K562 (cell line): ENCODE results near the gene ATCAY. TPM values are rescaled to one million over a fixed set of nuclear protein-coding genes. Genes with fewer than 3 reads are reported as not detected.
A peak's percentile ranks its signal among the peaks of the same experiment; 100 is the strongest.

Source experiments
- CBFB ChIP-seq: sonication (generic); formaldehyde crosslinking; IDR thresholded peaks from 2 replicates; pipeline ENCODE4 v1.4.0; 2020; ENCODE audit warnings: mild to moderate bottlenecking, missing genetic modification reagents
- CLOCK ChIP-seq: fragments of 250-450 bp; sonication (Bioruptor Pico); IDR thresholded peaks from 2 replicates; pipeline ENCODE4 v1.4.0; 2020; ENCODE audit warnings: mild to moderate bottlenecking, moderate library complexity, borderline replicate concordance
- CUX1 ChIP-seq: fragments of 200-800 bp; sonication (Bioruptor generic); IDR thresholded peaks from 2 replicates; pipeline ENCODE4 v1.6.1; 2016; ENCODE audit warnings: missing genetic modification characterization, missing compliant biosample characterization
- EWSR1 ChIP-seq: fragments of 450-650 bp; IDR thresholded peaks from 2 replicates; pipeline ENCODE4 v1.6.1; 2018; ENCODE audit warnings: borderline replicate concordance, mild to moderate bottlenecking, low read depth, moderate library complexity; ENCODE audit not compliant: partially characterized antibody
- FOSL1 ChIP-seq: fragments of 200-800 bp; sonication (Bioruptor generic); conservative IDR thresholded peaks from 2 replicates; pipeline ENCODE4 v1.6.1; 2016; ENCODE audit warnings: missing genetic modification characterization, missing compliant biosample characterization
- GATAD2B ChIP-seq: fragments of 450-650 bp; IDR thresholded peaks from 2 replicates; pipeline ENCODE4 v1.6.1; 2017; ENCODE audit warnings: mild to moderate bottlenecking, borderline replicate concordance
- MCM2 ChIP-seq: fragments of 450-650 bp; IDR thresholded peaks from 2 replicates; pipeline ENCODE4 v1.6.1; 2017; ENCODE audit warnings: low read depth, mild to moderate bottlenecking
- NCOA4 ChIP-seq: fragments of 450-650 bp; IDR thresholded peaks from 2 replicates; pipeline ENCODE4 v1.6.1; 2018; ENCODE audit warnings: mild to moderate bottlenecking; ENCODE audit not compliant: partially characterized antibody
- PHTF2 ChIP-seq: fragments of 250-450 bp; sonication (Bioruptor Pico); IDR thresholded peaks from 2 replicates; pipeline ENCODE4 v1.5.0; 2021; ENCODE audit warnings: mild to moderate bottlenecking
- POLR3G ChIP-seq: IDR thresholded peaks from 2 replicates; pipeline ENCODE4 v1.6.1; 2011; ENCODE audit not compliant: insufficient read length, insufficient replicate concordance; ENCODE audit errors: extremely low read depth
- PTTG1 ChIP-seq: fragments of 450-650 bp; IDR thresholded peaks from 2 replicates; pipeline ENCODE4 v1.6.1; 2016; ENCODE audit warnings: low read depth, mild to moderate bottlenecking, missing genetic modification characterization, missing compliant biosample characterization
- SRSF9 ChIP-seq: fragments of 200-400 bp; formaldehyde crosslinking; IDR thresholded peaks from 2 replicates; pipeline ENCODE4 v1.6.1; 2017; ENCODE audit warnings: low read depth, low read length, borderline replicate concordance
- ZBTB5 ChIP-seq: fragments of 450-650 bp; IDR thresholded peaks from 2 replicates; pipeline ENCODE4 v1.6.1; 2017; ENCODE audit warnings: antibody characterized with exemption
- ZNF224 ChIP-seq: sonication (generic); formaldehyde crosslinking; IDR thresholded peaks from 2 replicates; pipeline ENCODE4 v1.8.0; 2022; ENCODE audit warnings: mild to moderate bottlenecking, missing genetic modification reagents
- ZNF449 ChIP-seq: fragments of 250-450 bp; sonication (Bioruptor Pico); IDR thresholded peaks from 2 replicates; pipeline ENCODE4 v1.8.0; 2022; ENCODE audit warnings: moderate library complexity, mild to moderate bottlenecking, inconsistent platforms
- polyA plus RNA-seq, 8 experiments: library from polyadenylated mRNA; depleted of rRNA in 4 of 8; stranded (reverse) in 5 of 8; unstranded in 3 of 8; fragments of >200 nt; fragmentation: Nextera tagmentation in 2 of 8; fragmentation: Illumina TruSeq in 1 of 8; extraction: Ambion mirVana in 2 of 8; extraction: Trizol in 1 of 8; gene quantifications; 2 replicates each; pipeline versions ENCODE4 v1.2.1 to v1.2.3, GENCODE V29; 2011 to 2014; ENCODE audit warnings: inconsistent platforms in 1 of 8, missing spikeins in 1 of 8
- total RNA-seq, 7 experiments: library from RNA; depleted of rRNA in 6 of 7; stranded (reverse); fragments of >200 nt in 6 of 7; fragmentation: Illumina TruSeq in 2 of 7; extraction: Trizol in 2 of 7; gene quantifications; 2 replicates each; pipeline versions ENCODE4 v1.2.1 to v1.2.3, GENCODE V29; 2011 to 2021; ENCODE audit warnings: low replicate concordance in 1 of 7

The ATCAY gene
- total and polyA plus RNA-seq, 9 of the 15 experiments (the other 6 are each of a cell fraction or from before 2014, with no cell fraction given) = not detected

GRCh38 chr19:3950871-3951861 is 70.7 kb downstream of the ATCAY start (continued):
- no peak for TF ChIP-seq ZNF224 (CRISPR knock-in tag)
- no peak for TF ChIP-seq PHTF2 (CRISPR knock-in tag)
- no peak for TF ChIP-seq ZBTB5
- no peak for TF ChIP-seq CBFB (CRISPR knock-in tag)
- no peak for TF ChIP-seq PTTG1 (tag)
- no peak for TF ChIP-seq POLR3G
- TF ChIP-seq MCM2 = no peak
- no peak for TF ChIP-seq CUX1
- no peak for TF ChIP-seq ZNF449 (CRISPR knock-in tag)
- no peak; the same call in 1 of the 2 replicates for TF ChIP-seq GATAD2B
- TF ChIP-seq FOSL1 = peak; percentile 31; the same call in 1 of the 2 replicates
- no peak for TF ChIP-seq EWSR1
- no peak for TF ChIP-seq NCOA4
- no peak for TF ChIP-seq SRSF9
- no peak for TF ChIP-seq CLOCK
